GM23248 (cell line): ENCODE data around the gene AQP9.

Source experiments
- EZH2 ChIP-seq: fragments of 200-600 bp; sonication (generic); IDR thresholded peaks from 2 replicates; pipeline ENCODE4 v1.6.1; 2018; ENCODE audit warnings: antibody characterized with exemption, mild to moderate bottlenecking; ENCODE audit not compliant: insufficient read depth, poor library complexity, severe bottlenecking
- EZH2phosphoT487 ChIP-seq: fragments of 200-600 bp; sonication (generic); IDR thresholded peaks from 2 replicates; pipeline ENCODE4 v1.6.1; 2018; ENCODE audit warnings: antibody characterized with exemption, moderate library complexity, mild to moderate bottlenecking, low read depth; ENCODE audit not compliant: insufficient read depth

- TF ChIP-seq EZH2 = no peak
- TF ChIP-seq EZH2phosphoT487 = no peak
These were observed 4.8 kb downstream of the AQP9 start for GRCh38 chr15:58142827-58143461.
